Activated CD4-positive, alpha-beta T cell treated with anti-CD3 and anti-CD28 coated beads, Interleukin-2, amount 50 U/mL, for 48 hours (primary cell): Measurements from ENCODE around the gene SLC1A4.

Experiments
- DNase-seq, 2 experiments: peaks; one replicate each; pipeline ENCODE4 v3.0.0-alpha.2; 2020

SLC1A4 gene

DNA sequence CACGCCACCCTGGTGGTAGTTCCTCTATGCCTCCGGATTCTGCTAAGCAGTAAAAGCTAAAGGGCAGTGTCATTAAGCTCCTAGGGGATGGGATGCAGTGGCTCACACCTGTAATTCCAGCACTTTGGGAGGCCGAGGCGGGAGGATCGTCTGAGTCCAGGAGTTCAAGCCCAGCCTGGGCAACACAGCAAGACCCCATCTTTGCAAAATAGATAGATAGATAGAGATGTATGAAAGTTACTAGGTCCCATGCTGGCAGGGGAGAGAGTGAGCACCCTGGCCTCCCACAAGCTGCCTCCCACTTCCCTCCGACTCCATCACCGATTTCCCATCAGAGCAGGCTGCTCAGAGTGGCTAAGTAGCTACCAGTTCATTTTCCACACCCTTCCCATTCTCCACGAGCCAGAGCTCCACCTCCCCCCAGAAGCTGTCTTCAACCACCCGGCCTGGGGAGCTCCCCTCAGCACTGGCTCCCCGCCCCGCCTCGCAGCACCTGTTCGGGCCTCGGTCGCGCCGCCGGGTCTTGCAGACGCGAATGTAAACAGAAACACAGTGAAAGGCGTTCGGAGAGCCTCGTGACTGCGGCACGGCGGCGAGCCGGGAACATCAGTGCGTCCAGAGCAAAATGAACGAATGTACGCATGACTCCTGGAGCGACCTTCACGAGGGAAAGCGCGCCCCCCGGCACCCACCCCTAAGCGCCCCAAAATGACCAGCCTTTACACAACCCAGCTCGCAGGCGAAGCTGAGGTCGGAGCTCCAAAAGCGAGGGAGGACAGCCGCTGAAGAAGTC is 66.4 kb downstream of the SLC1A4 start:
- peak in 1 of 2 experiments; percentile 62 for DNase-seq

DNA sequence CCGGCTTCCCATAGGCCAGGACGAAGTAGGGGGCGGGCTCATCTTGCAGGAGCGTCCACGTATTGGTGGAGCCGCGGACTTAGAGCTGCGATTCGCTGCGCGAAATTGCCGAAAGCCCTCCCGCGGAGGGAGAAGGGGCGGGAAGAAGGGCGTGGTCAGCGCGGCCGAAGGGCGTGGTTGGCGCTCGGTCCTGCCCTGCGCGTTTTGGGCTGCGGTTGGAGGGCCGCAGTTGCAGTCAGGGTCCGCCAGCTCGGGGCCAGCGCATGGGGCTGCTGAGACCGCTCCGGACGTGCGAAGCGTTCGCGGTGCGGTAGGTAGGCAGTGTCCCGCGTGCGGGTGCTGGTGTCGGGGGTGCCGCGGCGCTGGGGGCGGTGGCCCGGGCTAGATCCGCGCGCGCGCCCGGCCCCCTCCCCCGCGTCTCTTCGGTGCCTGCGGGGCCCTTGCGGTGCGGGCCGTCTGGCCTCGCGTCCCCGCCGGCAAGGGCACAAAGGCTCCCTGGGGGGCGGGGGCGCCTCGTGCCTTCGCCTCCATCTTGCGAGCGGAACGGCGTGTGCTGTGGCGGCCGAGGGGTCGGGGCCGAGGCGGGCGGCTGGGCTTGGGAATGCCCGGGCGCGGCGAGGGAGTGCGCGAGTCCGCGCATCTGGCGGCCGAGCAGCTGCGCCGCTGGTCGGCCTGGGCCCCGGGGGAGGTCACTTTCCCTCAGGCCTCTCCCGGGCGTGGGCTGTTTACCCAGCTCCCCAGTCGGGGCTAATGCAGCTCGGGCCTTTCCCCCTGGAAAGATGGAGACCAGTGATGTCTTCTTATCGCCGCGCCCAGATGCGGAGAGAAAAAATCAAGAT is 67.2 kb downstream of the SLC1A4 start, which contains the start of gene CEP68:
TSS of gene CEP68 (plus strand) at position 202 of the 839 bp plus-strand sequence. CDS start 13,029 bp downstream, outside the sequence.
- DNase-seq, result peak; percentile 97 to 98

GRCh38 chr2:65057054-65057375 is 67.8 kb downstream of the SLC1A4 start:
- no peak for DNase-seq

GRCh38 chr2:65057391-65058052 is 68.3 kb downstream of the SLC1A4 start:
- peak in 1 of 2 experiments; percentile 57 for DNase-seq

GRCh38 chr2:65059071-65059470 is 69.9 kb downstream of the SLC1A4 start:
- no peak for DNase-seq

GRCh38 chr2:65061146-65061909 is 72.1 kb downstream of the SLC1A4 start:
- no peak for DNase-seq

- DNase-seq, result no peak
These were observed 72.7 kb downstream of the SLC1A4 start for GRCh38 chr2:65061910-65062339.

DNA sequence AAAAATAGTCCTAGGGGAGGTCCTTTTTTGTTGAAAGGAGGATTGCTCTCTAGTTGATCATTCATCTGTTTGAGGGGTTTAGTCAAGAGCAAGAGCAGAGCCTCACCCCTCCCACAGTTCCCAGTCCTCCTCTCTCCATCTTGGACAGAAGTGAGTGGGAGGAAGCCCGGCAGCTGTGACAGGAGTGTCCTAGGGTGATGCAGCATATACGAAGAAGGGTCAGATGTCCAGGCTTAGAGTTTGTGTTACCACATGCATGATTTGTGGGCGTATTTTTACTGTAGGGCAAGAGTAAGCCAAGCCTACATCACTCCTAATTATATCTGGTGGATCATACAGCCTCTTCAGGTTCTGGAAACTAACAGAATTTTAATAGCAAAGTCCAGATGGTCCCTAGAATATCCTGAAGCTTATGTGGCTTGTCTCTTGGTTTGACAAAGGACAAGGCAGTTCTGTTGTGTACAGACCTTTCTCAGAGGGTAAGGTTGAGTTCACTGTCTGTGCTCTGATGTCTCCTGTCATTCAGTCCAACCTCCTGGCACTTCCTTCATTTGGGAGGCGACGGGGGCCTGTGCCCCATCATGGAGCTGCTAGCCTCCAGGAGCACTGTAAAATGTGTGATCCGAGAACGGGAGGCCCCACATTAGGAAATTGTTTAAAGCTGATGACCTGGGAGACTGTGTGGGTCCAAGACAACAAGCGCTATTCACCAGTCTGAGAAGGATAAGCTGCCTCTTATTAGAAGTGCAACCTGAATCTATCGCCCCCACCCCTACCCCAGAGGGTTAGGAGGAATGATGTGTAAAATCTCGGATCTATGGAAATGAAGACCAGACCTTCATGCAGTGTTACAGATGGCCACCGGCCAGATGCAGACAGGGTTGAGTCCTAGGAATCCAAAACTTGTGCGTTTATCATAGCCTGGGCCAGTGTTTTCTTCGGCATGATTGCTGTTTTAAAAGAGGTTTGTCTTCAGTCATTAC is 73.9 kb downstream of the SLC1A4 start:
- no peak for DNase-seq

- DNase-seq, result peak in 1 of 2 experiments; percentile 42
These were observed 75.7 kb downstream of the SLC1A4 start for GRCh38 chr2:65064728-65065552.

- no peak for DNase-seq
These were observed 78.8 kb downstream of the SLC1A4 start for GRCh38 chr2:65067806-65068553.

DNA sequence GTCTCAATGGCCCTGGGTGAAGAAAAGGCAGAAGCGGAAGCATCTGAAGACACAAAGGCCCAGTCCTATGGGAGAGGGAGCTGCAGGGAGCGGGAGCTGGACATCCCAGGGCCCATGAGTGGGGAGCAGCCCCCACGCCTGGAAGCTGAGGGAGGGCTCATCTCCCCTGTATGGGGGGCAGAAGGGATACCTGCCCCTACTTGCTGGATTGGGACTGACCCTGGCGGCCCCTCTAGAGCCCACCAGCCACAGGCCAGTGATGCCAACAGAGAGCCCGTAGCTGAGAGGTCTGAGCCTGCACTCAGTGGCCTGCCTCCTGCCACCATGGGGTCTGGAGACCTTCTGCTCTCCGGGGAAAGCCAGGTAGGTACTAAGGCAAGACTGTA is 80.2 kb downstream of the SLC1A4 start:
- DNase-seq, result no peak

DNA sequence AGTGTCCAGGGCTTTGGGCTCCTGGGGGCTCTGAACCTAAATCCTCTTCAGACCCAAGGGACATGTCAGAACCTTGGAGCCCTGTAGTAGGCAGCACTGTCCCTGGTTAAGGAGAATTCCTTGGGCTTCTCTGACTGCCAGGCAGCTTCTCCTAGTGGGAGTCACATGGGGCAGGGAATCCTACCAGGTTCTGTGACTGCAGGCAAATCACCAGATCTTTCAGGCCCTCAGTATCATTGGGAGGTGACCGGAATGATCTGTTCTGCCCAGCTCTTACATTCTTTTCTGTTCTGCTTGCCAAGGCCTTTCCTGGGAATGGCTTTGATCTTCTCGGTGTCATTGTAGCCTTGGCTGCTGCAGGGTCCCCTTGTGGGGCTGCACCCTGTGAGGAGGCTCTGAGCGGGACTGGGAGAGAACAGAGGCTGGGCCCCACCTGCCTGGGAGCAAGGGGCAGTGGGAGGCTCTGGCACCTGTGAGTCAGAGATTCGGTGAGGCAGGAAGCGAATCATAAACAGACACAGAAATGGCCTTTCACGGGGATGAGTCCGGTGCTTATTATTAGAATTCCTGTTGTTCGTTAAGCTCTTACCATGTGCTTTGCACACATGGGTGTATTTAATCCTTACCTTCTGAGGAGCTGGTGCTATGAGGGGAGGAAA is 81.1 kb downstream of the SLC1A4 start:
- peak in 1 of 2 experiments; percentile 24 for DNase-seq

DNA sequence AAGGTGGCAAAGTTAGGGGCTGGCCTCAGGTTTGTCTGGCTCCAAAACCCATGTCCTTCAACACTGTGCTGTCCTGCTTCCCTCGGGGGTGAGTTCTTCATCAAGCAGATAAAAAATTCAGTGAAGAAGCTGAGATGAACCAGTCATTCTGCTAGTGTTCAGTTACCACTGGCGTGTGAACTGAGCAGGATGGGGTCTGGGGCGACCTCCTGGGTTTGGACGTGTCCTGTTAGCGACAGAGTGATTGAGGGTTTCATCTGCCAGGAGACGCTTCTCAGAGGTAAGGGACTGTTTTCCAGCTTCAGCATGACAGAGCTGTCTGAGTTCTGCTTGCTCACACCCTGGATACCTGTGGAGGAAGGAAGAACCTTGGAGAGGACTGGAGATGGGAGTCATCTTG is 81.7 kb downstream of the SLC1A4 start:
- no peak for DNase-seq

- no peak for DNase-seq
These were observed 82.4 kb downstream of the SLC1A4 start for GRCh38 chr2:65071499-65072180.

DNA sequence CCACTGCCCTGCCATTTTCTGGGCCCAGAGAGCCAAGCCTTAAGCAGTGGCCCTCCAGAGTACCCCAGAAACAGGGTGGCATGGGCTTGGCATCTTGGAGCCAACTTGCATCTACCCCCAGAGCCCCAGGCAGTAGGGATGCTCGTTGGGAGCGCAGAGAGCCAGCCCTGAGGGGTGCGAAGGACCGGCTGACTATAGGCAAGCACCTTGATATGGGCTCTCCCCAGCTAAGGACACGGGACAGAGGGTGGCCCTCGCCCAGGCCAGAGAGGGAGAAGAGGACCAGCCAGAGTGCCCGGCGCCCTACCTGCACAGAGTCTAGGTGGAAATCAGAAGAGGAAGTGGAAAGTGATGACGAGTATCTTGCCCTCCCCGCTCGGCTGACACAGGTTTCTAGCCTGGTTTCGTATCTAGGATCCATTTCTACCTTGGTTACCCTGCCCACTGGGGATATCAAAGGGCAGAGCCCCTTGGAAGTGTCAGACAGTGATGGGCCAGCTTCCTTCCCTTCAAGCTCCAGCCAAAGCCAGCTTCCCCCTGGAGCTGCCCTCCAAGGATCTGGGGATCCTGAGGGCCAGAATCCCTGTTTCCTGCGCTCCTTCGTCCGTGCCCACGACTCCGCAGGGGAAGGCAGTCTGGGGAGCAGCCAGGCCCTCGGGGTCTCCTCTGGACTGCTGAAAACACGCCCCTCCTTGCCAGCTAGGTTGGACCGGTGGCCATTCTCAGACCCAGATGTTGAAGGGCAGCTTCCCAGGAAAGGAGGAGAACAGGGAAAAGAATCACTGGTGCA is 83.2 kb downstream of the SLC1A4 start:
- no peak for DNase-seq
